HG03432 (cell line): Measurements from ENCODE around the gene ARID3B.
"Not testable (repeated sequence)": the region's sequence is repeated elsewhere in the genome, so short reads cannot be mapped to it uniquely, and the experiment has no call there.

Experiments used
- ATAC-seq: cut with Tn5 transposase; IDR thresholded peaks from one replicate; pipeline ENCODE4 v1.9.1; 2021; ENCODE audit warnings: mild to moderate bottlenecking, moderate library complexity; ENCODE audit not compliant: unreplicated experiment

ARID3B gene, protein sequence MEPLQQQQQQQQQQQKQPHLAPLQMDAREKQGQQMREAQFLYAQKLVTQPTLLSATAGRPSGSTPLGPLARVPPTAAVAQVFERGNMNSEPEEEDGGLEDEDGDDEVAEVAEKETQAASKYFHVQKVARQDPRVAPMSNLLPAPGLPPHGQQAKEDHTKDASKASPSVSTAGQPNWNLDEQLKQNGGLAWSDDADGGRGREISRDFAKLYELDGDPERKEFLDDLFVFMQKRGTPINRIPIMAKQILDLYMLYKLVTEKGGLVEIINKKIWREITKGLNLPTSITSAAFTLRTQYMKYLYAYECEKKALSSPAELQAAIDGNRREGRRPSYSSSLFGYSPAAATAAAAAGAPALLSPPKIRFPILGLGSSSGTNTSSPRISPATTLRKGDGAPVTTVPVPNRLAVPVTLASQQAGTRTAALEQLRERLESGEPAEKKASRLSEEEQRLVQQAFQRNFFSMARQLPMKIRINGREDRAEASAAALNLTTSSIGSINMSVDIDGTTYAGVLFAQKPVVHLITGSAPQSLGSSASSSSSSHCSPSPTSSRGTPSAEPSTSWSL

GRCh38 chr15:74540761-74541493, at the start of gene ARID3B:
Gene ARID3B (plus strand): TSS chr15:74541220. CDS start chr15:74543937, 2,717 bp downstream.
- peak; percentile 82 for ATAC-seq

DNA sequence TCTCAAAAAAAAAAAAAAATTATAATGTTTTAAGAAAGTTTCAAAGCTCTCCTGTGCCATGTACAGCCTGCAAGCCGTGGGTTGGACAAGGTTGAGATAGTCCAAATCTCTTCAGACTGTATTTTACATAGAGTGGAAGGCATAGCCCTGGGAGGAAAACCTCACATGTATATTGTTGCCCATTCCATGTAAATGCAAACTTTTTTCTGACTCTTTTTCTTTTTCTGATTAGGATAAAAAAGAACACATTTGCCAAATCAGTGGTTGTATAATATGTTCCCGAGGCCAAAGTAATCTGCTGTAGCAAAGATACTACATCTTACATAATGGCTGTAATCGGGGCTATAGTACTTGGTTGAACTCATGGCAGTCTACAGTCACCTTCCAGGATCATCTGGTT, 44.4 kb upstream of the ARID3B start:
- ATAC-seq, result no peak

DNA sequence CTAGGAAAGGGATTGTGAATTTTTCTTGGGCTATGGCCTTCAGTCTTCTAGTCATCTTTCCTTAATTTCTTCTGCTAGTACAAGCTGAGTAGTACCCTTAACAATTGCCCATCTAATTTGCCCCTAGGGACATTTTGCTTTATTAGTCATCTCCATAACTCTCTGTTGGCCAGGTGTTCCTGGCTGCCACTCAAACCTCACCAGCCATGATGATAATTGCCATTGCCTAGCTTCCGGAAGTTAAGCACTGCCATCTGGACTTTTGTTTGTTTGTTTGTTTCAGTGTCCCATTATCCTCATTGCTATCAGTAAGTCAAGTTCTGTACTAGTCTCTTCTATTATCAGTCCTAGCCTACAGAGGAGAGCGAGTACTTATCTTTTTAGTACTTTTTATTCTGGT, 43.4 kb upstream of the ARID3B start:
- no peak for ATAC-seq

GRCh38 chr15:74499366-74499765, 41.7 kb upstream of the ARID3B start:
- no peak for ATAC-seq

DNA sequence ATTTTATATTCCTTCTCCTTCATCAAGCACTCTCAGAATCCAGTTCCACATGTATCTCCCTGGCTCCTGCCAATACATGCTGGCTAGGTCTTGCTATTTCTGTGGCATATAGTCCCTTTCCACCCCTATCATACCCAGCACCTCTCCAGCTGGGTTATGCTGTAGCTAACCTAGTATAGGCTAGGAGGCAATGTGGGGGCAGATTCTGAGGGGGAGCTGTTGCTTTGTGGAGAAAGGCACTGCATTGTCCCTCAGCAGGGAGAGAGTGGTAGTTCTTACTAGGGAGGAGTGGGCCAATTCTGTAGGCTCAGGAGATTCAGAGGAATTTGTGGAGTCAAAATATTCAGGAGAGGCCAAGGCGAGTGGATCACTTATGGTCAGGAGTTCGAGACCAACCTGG, 40.6 kb upstream of the ARID3B start:
- ATAC-seq, result no peak

- ATAC-seq, result no peak
Measured at GRCh38 chr15:74502301-74502700, 38.7 kb upstream of the ARID3B start.

- no peak for ATAC-seq
Measured at GRCh38 chr15:74504418-74504817, 36.6 kb upstream of the ARID3B start.

- ATAC-seq, result no peak
Measured at GRCh38 chr15:74504836-74505235, 36.2 kb upstream of the ARID3B start.

DNA sequence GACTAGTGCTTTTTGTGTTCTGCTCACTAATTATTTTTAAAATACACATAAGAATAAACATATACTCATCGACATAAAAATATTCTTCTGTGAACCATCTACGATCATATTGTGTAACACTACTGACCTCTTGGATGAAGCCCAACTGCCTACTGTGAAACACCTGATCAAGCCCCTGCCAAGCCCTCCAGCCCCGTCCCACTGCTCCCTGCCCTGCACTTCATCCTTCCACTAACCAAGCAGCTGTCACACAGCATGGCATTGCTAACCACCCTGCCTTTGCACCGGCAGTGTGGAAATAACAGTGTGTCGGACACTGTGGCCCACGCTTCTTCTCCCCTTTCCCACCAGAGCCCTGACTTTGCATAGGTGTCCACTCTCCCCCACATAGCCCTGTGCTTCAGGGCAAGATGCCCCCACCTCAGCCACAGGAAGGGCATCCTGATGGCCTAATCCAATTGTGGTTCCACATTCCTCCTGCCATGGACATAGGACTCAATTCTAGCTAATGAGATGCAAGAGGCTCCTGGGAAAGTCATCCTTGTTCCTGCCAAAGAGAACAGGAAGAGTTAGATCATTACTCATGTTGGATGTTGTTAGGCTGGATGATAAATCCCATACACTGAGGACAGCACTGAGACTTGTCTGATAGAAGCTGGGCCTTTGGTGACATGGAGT, 35.0 kb upstream of the ARID3B start:
- ATAC-seq, result no peak

DNA sequence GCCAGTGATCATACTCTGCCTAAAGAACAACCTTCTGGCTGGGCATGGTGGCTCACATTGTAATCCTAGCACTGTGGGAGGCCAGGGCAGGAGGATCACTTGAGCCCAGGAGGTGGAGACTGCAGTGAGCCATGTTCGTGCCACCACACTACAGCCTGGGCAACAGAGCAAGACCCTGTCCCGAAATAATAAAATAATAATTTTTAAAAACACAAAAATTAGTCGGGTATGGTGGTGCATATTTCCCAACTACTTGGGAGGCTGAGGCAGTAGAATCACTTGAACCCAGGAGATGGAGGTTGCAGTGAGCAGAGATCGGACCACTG, 34.5 kb upstream of the ARID3B start:
- no peak for ATAC-seq

- ATAC-seq, result peak; percentile 38
Measured at GRCh38 chr15:74511583-74511982, 29.4 kb upstream of the ARID3B start.

DNA sequence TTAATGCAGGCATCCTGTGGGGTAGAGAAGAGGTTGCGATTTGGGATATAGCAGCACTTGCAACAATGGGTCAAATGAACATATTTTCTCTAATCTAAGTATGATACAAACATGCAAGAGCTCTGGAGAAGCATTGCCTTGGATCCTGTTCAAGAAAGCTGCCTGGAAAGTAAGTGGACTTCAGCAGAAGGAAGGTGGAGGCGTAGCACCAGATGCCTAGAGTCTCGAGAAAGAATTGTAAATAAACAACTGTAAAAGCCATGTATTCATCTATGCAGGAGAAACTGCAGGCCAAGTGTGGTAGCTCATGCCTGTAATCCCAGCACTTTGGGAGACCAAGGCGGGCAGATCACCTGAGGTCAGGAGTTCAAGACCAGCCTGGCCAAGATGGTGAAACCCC, 27.0 kb upstream of the ARID3B start:
- not testable (repeated sequence) for ATAC-seq

DNA sequence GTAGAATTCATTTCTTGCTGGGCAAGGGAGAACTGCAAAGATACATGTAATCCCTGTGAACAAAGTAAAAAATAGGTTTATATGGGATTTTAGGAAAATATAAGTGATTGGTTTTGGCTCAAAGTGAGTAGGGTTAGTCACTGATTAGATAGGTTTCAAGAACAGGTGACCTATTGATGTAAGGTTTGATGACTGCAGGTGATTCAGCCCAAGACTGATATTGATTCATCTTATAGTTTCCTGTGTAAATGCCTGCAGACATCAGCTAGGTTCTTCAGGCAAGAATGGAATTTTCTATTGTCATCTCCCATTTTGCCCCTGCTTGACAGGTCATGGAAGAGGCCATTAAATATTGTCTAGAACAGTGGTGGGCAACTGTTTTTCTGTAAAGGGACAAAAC, 23.9 kb upstream of the ARID3B start:
- no peak for ATAC-seq

DNA sequence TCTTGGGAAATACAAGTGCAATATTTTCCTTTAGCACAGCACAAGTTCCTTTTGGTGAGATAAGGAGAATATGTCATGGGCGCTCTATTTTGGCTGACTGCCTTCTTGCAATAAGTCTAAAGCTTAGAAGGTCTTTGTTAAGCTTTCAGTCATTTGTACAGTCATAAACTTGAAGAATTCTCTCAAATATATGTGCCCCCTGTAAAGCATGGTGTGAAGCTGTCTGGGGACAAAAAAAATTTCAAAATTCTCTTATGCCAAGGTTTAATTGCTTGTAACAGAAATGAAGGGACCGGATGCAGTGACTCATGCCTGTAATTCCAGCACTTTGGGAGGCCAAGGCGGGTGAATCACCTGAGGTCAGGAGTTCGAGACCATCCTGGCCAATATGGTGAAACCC, 21.7 kb upstream of the ARID3B start:
- no peak for ATAC-seq

GRCh38 chr15:74520407-74520806, 20.6 kb upstream of the ARID3B start:
- no peak for ATAC-seq

DNA sequence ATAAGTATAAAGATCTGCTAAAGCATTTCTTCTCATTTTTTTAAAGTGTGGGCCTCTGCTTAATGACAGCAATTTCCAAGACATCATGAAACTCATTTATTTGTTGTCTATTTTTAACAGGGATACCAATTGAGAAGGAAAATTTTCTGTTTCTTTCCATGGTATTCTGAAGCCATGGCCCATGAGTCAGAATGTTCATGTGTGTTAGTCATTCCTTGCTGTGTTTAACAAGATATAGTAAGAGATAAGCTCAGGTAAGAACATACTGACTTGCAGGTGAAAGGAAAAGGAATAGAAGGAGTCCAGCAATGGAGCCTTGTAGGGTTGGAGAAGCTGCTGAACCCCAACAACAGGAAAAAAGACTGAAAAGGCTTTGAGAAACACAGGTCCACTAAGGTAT, 17.0 kb upstream of the ARID3B start:
- ATAC-seq, result no peak

DNA sequence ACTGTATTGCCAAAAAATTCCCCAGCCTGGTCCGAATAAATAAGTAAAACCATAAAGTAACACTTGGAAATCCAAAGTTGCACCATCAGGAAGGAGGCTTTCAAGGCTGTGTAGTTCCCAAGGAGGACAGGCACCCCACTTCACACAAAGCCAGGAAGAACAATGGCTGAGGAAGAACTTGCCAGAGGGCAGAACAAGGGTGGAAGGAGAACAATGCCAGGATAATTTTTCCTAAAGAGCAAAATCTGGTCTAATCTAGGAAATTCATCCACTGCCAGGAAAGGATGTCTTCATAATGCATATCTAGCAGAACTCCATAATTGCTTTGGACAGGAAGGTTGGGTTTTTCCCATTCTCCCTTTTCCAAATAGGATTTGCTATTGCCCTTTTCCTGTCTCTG, 15.7 kb upstream of the ARID3B start:
- no peak for ATAC-seq

- no peak for ATAC-seq
Measured at GRCh38 chr15:74525945-74526344, 15.1 kb upstream of the ARID3B start.

- no peak for ATAC-seq
Measured at GRCh38 chr15:74528876-74529275, 12.1 kb upstream of the ARID3B start.

DNA sequence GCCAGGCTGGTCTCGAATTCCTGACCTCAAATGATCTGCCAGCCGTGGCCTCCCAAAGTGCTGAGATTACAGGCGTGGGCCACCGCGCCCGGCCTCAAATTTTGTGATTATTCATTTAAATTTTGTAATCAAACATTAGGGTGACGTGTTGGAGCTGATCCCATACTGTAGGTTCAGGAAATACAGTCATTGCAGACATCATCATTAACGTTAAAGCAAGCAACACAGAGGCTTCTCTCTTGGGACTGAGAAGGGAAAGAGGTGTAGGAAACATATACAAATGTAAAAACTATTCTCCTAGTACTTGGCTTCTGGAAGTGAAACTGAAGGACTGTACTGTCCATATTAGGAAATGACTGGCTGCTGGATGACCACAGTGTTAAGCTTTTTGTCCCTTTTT, 11.1 kb upstream of the ARID3B start:
- no peak for ATAC-seq

GRCh38 chr15:74530771-74531143, 10.3 kb upstream of the ARID3B start:
- no peak for ATAC-seq
